Esophagus squamous epithelium (tissue), 5 donors: ENCODE results near the gene MX1. TPM values are rescaled to one million over a fixed set of nuclear protein-coding genes. Genes with fewer than 3 reads are reported as not detected.

Experiments
- DNase-seq: peaks from one replicate; lab custom pipeline; 2025; lab: John Stamatoyannopoulos, UW
- H3K27ac ChIP-seq, 4 donors: fragments of 200-600 bp; sonication (generic); one replicate each; pipeline ENCODE4 v1.5.1; 2016 to 2019; ENCODE audit warnings: mild to moderate bottlenecking in 1 of 4
- H3K27me3 ChIP-seq, 4 donors: fragments of 200-600 bp; sonication (generic); 1 replicate in 3 of 4; 2 replicates in 1 of 4; pipeline versions ENCODE4 v1.5.1 to v1.6.0; 2017 to 2021; ENCODE audit warnings: antibody characterized with exemption in 1 of 4
- H3K36me3 ChIP-seq, 3 donors: fragments of 200-600 bp; sonication (generic); one replicate each; pipeline ENCODE4 v1.5.1; 2016 to 2019
- H3K4me1 ChIP-seq, 3 donors: fragments of 200-600 bp; sonication (generic); one replicate each; pipeline ENCODE4 v1.5.1; 2017 to 2019
- H3K4me3 ChIP-seq, 4 donors: fragments of 200-600 bp; sonication (generic); 1 replicate in 3 of 4; 2 replicates in 1 of 4; pipeline ENCODE4 v1.5.1; 2016 to 2019; ENCODE audit warnings: mild to moderate bottlenecking in 2 of 4, moderate library complexity in 1 of 4
- H3K9me3 ChIP-seq, 3 donors: fragments of 200-600 bp; sonication (generic); one replicate each; pipeline ENCODE4 v1.5.1; 2016 to 2019
- CTCF ChIP-seq, 6 experiments: fragments of 450-650 bp in 4 of 6; fragments of 200-600 bp in 2 of 6; sonication (generic) in 2 of 6; IDR thresholded peaks; one replicate each; pipeline ENCODE4 v1.5.1; 2016 to 2019; ENCODE audit warnings: antibody characterized with exemption in 6 of 6, mild to moderate bottlenecking in 4 of 6, moderate library complexity in 4 of 6
- POLR2A ChIP-seq, 4 donors: fragments of 450-650 bp; IDR thresholded peaks; one replicate each; pipeline ENCODE4 v1.6.1; 2017; ENCODE audit warnings: antibody characterized with exemption in 4 of 4, mild to moderate bottlenecking in 4 of 4, moderate library complexity in 3 of 4
- WGBS, 2 donors: methylation state at CpG; one replicate each; pipeline ENCODE4 v1.1.5; 2018; 5-methylcytosine and 5-hydroxymethylcytosine counted together
- intact Hi-C: fragments of 100-400 bp; cut with DNase I; formaldehyde crosslinking; loops from one replicate; pipeline ENCODE4 v1.15.0; 2022
- total RNA-seq, 4 donors: library from RNA; depleted of rRNA; stranded (reverse); fragments of >200 nt; gene quantifications; one replicate each; pipeline ENCODE4 v1.1.0, GENCODE V29; 2016
- donor health status: DM: yes; HTN: yes; CAD: no.

MX1 gene
- total RNA-seq, 4 donors from 2014 or later: 29.7 to 90.2 (median 40.9) TPM

- intact Hi-C loops: no loop called here
- peaks cover 11 to 98% (median 49%) of the 10 kb centered on the region in 3 donors for H3K36me3 ChIP-seq
- no peaks in the 10 kb centered on the region for H3K9me3 ChIP-seq
- no peaks in the 10 kb centered on the region for H3K27me3 ChIP-seq
- H3K4me3 ChIP-seq: no peak overlapping the region
- no peak for TF ChIP-seq CTCF (IDR thresholded peaks at IDR 0.05)
- TF ChIP-seq POLR2A (IDR thresholded peaks at IDR 0.05): no peak
- no peak overlapping the region for H3K27ac ChIP-seq
- WGBS, 2 donors: 96 to 100% methylated on average over 3 of the region's 3 CpGs
- no peaks in the 10 kb centered on the region for H3K4me1 ChIP-seq
- DNase-seq: no peak
Measured at GRCh38 chr21:41447356-41447755, 21.3 kb downstream of the MX1 start.

GRCh38 chr21:41449613-41450012 is 23.6 kb downstream of the MX1 start:
- Histone ChIP-seq H3K27ac (no peak overlapping the region), H3K4me3 (no peak overlapping the region), H3K4me1 (no peaks in the 10 kb centered on the region), H3K9me3 (no peaks in the 10 kb centered on the region), H3K36me3 (peaks cover 3 to 98% (median 33%) of the 10 kb centered on the region in 3 donors), H3K27me3 (no peaks in the 10 kb centered on the region)
- DNase-seq: no peak
- WGBS, 2 donors: 77 to 100% methylated on average over 1 to 5 of the region's 5 CpGs
- no peak for TF ChIP-seq CTCF (IDR thresholded peaks at IDR 0.05)
- no peak for TF ChIP-seq POLR2A (IDR thresholded peaks at IDR 0.05)
- intact Hi-C loops: no loop called here

GRCh38 chr21:41451753-41452676 is 26.0 kb downstream of the MX1 start:
- H3K4me3 ChIP-seq: no peak overlapping the region
- H3K27ac ChIP-seq: no peak overlapping the region
- no peak for DNase-seq
- H3K27me3 ChIP-seq: no peaks in the 10 kb centered on the region
- peaks cover 4 to 98% (median 33%) of the 10 kb centered on the region in 3 donors for H3K36me3 ChIP-seq
- H3K9me3 ChIP-seq: no peaks in the 10 kb centered on the region
- no peaks in the 10 kb centered on the region for H3K4me1 ChIP-seq
- 74 to 78% methylated on average over 12 to 16 of the region's 16 CpGs for WGBS, 2 donors
- intact Hi-C loops: no loop called here
- TF ChIP-seq CTCF (IDR thresholded peaks at IDR 0.05) (no peak), POLR2A (IDR thresholded peaks at IDR 0.05) (no peak)

DNA sequence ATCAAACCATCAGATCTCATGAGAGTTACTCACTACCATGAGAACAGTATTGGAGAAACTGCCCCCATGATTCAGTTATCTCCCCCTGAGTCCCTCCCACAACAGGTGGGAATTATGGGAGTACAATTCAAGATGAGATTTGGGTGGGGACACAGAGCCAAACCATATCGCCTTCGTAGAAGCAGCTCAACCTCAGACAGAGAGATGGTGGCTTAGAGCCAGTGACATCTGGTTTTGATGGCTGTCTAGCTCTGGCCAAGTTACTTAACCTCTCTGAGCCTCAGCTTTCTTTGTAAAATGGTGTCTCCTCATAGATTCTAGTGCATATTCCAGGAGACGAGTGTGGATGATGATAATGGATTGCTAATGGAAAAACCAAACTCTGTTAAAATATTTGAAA is 27.2 kb downstream of the MX1 start:
- DNase-seq: no peak
- H3K27ac ChIP-seq: no peak overlapping the region
- H3K36me3 ChIP-seq: peaks cover 6 to 98% (median 31%) of the 10 kb centered on the region in 3 donors
- TF ChIP-seq CTCF (IDR thresholded peaks at IDR 0.05) (no peak), POLR2A (IDR thresholded peaks at IDR 0.05) (no peak)
- no peaks in the 10 kb centered on the region for H3K9me3 ChIP-seq
- WGBS, 2 donors: 91 to 93% methylated on average over 1 to 3 of the region's 3 CpGs
- no peaks in the 10 kb centered on the region for H3K4me1 ChIP-seq
- no peak overlapping the region for H3K4me3 ChIP-seq
- intact Hi-C loops: no loop called here
- no peaks in the 10 kb centered on the region for H3K27me3 ChIP-seq

GRCh38 chr21:41453761-41454160 is 27.7 kb downstream of the MX1 start:
- Histone ChIP-seq H3K27me3 (no peaks in the 10 kb centered on the region), H3K9me3 (no peaks in the 10 kb centered on the region), H3K4me1 (no peaks in the 10 kb centered on the region), H3K4me3 (no peak overlapping the region), H3K36me3 (peaks cover 12 to 98% (median 36%) of the 10 kb centered on the region in 3 donors), H3K27ac (no peak overlapping the region)
- DNase-seq: no peak
- 57 to 93% methylated on average over 3 of the region's 3 CpGs for WGBS, 2 donors
- intact Hi-C loops: no loop called here
- TF ChIP-seq CTCF (IDR thresholded peaks at IDR 0.05): no peak
- no peak for TF ChIP-seq POLR2A (IDR thresholded peaks at IDR 0.05)
